ENCODE measurements around the gene NTNG1. TPM values are rescaled to one million over a fixed set of nuclear protein-coding genes. Genes with fewer than 3 reads are reported as not detected.

The NTNG1 gene
- total RNA-seq, 1 experiment from 2014 or later: 1.5 TPM

DNA sequence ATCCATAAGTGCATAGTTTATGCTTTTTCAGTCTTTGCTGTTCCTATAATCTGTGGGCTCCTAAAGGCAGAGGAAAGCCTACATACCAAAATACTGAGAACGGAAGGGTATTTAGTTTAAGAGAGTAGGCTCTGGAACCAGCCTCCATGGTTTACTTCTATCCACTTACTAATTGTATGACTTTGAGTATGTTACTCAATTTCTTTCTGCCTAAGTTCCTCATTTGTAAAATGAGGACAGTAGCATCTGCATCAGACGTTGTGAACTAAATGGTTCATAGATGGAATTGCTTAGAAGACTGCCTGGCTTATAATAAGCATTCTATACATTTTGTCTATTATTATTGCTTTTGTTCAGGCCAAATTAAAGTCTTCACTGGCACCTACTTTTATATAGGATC lies 111.0 kb downstream of the NTNG1 start:
- no peak overlapping the region for H3K56ac ChIP-seq (ENCODE audit: insufficient read length, low read depth, low read length)
- H3K9me3 ChIP-seq (ENCODE audit: control insufficient read depth, low read depth, low read length): no peaks in the 10 kb centered on the region
- Mint-ChIP-seq H3K4me3 (no peak overlapping the region), H3K9me3 (no peaks in the 10 kb centered on the region), H3K4me1 (peaks cover 51 to 52% of the 10 kb centered on the region in 2 experiments), H3K27ac (no peak overlapping the region), H3K36me3 (ENCODE audit: insufficient read depth in 1 of 3, low read depth in 3 of 3) (peaks cover 0 to 2% (median 0%) of the 10 kb centered on the region in 3 experiments; a peak in 1 of 7 replicates), H3K27me3 (ENCODE audit: low read depth) (no peaks in the 10 kb centered on the region)
- no peaks in the 10 kb centered on the region for H4K20me1 ChIP-seq (ENCODE audit: control insufficient read depth, insufficient read depth, insufficient read length)
- H3K18ac ChIP-seq (ENCODE audit: insufficient read length, low read depth, low read length): no peak overlapping the region
- H3K4me1 ChIP-seq (ENCODE audit: insufficient read depth, low read length): peaks cover 14% of the 10 kb centered on the region
- DNase-seq: no peak
- no peak overlapping the region for H3K4ac ChIP-seq (ENCODE audit: low read depth, low read length)
- H3K23ac ChIP-seq (ENCODE audit: insufficient read length, low read depth, low read length): no peak overlapping the region
- H3K79me1 ChIP-seq (ENCODE audit: insufficient read depth, low read depth, low read length, poor library complexity, severe bottlenecking): no peaks in the 10 kb centered on the region
- WGBS (ENCODE audit: extremely low coverage, insufficient read length, low lambda C conversion rate): no CpG with 5 or more reads among the region's 2 CpGs
- H3K23me2 ChIP-seq (ENCODE audit: insufficient read length, low read depth, low read length, poor library complexity, severe bottlenecking): no peaks in the 10 kb centered on the region
- no peak overlapping the region for H3K4me2 ChIP-seq (ENCODE audit: insufficient read depth, insufficient read length, low read length)
- H3K27me3 ChIP-seq (ENCODE audit: insufficient read depth, low read length): no peaks in the 10 kb centered on the region
- no peak overlapping the region for H4K5ac ChIP-seq (ENCODE audit: insufficient read length, low read depth, low read length)
- TF ChIP-seq, protein P1, sequence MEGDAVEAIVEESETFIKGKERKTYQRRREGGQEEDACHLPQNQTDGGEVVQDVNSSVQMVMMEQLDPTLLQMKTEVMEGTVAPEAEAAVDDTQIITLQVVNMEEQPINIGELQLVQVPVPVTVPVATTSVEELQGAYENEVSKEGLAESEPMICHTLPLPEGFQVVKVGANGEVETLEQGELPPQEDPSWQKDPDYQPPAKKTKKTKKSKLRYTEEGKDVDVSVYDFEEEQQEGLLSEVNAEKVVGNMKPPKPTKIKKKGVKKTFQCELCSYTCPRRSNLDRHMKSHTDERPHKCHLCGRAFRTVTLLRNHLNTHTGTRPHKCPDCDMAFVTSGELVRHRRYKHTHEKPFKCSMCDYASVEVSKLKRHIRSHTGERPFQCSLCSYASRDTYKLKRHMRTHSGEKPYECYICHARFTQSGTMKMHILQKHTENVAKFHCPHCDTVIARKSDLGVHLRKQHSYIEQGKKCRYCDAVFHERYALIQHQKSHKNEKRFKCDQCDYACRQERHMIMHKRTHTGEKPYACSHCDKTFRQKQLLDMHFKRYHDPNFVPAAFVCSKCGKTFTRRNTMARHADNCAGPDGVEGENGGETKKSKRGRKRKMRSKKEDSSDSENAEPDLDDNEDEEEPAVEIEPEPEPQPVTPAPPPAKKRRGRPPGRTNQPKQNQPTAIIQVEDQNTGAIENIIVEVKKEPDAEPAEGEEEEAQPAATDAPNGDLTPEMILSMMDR (conservative IDR thresholded peaks at IDR 0.05): no peak
- H3K79me2 ChIP-seq (ENCODE audit: insufficient read depth, low read length): no peaks in the 10 kb centered on the region
- no peak overlapping the region for H2BK12ac ChIP-seq (ENCODE audit: insufficient read length, low read depth, low read length)
- no peak overlapping the region for H2BK120ac ChIP-seq (ENCODE audit: low read depth, low read length, poor library complexity, severe bottlenecking)
- no peak overlapping the region for H3K27ac ChIP-seq (ENCODE audit: insufficient read length, low read depth, low read length)
- no peak overlapping the region for H2AK5ac ChIP-seq (ENCODE audit: insufficient read length, low read length)
- H3T11ph ChIP-seq (ENCODE audit: low read length): no peak overlapping the region
- H3K14ac ChIP-seq (ENCODE audit: insufficient read depth, low read length): no peak overlapping the region
- H2BK5ac ChIP-seq (ENCODE audit: insufficient read length, low read length): no peak overlapping the region
- no peak overlapping the region for H4K91ac ChIP-seq (ENCODE audit: insufficient read length, low read depth, low read length)
- no peak overlapping the region for H3K9ac ChIP-seq (ENCODE audit: extremely low read depth, insufficient read length, low read length)
- no peak overlapping the region for H2BK15ac ChIP-seq (ENCODE audit: low read depth, low read length)
- no peak overlapping the region for H4K8ac ChIP-seq (replicated peaks; ENCODE audit: insufficient read length, low read depth, low read length)
- H2AFZ ChIP-seq (ENCODE audit: low read length): no peak overlapping the region
- no peak overlapping the region for H2BK20ac ChIP-seq (ENCODE audit: low read depth, low read length, poor library complexity, severe bottlenecking)
